Measurements from ENCODE around the gene PHLDA3. TPM values are rescaled to one million over a fixed set of nuclear protein-coding genes. Genes with fewer than 3 reads are reported as not detected.

PHLDA3 gene
- total and polyA plus RNA-seq, 4 donors, result 0.36 to 2.2 (median 1.0) TPM

- no peak for TF ChIP-seq TAF1 (conservative IDR thresholded peaks at IDR 0.05)
- no peak for TF ChIP-seq RAD21 (IDR thresholded peaks at IDR 0.05)
- TF ChIP-seq JUND (IDR thresholded peaks at IDR 0.05), result no peak
- TF ChIP-seq RXRA (IDR thresholded peaks at IDR 0.05), result no peak
- TF ChIP-seq HNF4A (conservative IDR thresholded peaks at IDR 0.05), result no peak
- TF ChIP-seq, protein P1, sequence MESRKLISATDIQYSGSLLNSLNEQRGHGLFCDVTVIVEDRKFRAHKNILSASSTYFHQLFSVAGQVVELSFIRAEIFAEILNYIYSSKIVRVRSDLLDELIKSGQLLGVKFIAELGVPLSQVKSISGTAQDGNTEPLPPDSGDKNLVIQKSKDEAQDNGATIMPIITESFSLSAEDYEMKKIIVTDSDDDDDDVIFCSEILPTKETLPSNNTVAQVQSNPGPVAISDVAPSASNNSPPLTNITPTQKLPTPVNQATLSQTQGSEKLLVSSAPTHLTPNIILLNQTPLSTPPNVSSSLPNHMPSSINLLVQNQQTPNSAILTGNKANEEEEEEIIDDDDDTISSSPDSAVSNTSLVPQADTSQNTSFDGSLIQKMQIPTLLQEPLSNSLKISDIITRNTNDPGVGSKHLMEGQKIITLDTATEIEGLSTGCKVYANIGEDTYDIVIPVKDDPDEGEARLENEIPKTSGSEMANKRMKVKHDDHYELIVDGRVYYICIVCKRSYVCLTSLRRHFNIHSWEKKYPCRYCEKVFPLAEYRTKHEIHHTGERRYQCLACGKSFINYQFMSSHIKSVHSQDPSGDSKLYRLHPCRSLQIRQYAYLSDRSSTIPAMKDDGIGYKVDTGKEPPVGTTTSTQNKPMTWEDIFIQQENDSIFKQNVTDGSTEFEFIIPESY (IDR thresholded peaks at IDR 0.05), result no peak
- TF ChIP-seq YY1 (IDR thresholded peaks at IDR 0.05), result no peak
- TF ChIP-seq, protein P2, sequence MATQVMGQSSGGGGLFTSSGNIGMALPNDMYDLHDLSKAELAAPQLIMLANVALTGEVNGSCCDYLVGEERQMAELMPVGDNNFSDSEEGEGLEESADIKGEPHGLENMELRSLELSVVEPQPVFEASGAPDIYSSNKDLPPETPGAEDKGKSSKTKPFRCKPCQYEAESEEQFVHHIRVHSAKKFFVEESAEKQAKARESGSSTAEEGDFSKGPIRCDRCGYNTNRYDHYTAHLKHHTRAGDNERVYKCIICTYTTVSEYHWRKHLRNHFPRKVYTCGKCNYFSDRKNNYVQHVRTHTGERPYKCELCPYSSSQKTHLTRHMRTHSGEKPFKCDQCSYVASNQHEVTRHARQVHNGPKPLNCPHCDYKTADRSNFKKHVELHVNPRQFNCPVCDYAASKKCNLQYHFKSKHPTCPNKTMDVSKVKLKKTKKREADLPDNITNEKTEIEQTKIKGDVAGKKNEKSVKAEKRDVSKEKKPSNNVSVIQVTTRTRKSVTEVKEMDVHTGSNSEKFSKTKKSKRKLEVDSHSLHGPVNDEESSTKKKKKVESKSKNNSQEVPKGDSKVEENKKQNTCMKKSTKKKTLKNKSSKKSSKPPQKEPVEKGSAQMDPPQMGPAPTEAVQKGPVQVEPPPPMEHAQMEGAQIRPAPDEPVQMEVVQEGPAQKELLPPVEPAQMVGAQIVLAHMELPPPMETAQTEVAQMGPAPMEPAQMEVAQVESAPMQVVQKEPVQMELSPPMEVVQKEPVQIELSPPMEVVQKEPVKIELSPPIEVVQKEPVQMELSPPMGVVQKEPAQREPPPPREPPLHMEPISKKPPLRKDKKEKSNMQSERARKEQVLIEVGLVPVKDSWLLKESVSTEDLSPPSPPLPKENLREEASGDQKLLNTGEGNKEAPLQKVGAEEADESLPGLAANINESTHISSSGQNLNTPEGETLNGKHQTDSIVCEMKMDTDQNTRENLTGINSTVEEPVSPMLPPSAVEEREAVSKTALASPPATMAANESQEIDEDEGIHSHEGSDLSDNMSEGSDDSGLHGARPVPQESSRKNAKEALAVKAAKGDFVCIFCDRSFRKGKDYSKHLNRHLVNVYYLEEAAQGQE (IDR thresholded peaks at IDR 0.05), result no peak
- H3K4me3 ChIP-seq (ENCODE audit: low read depth in 1 of 3, low read length in 3 of 3), result no peak overlapping the region
- DNase-seq (ENCODE audit: low spot score), result no peak
- H3K27ac ChIP-seq (ENCODE audit: low read depth in 1 of 2, low read length in 2 of 2), result no peak overlapping the region
- H3K9ac ChIP-seq (ENCODE audit: low read depth in 1 of 2, low read length in 2 of 2), result no peak overlapping the region
- no peaks in the 10 kb centered on the region for H3K27me3 ChIP-seq (ENCODE audit: control insufficient read depth in 4 of 4, insufficient read depth in 4 of 4, low read length in 3 of 4)
- WGBS, result 83% methylated on average over 9 of the region's 9 CpGs
- H3K36me3 ChIP-seq (ENCODE audit: control insufficient read depth in 4 of 4, insufficient read depth in 3 of 4, low read depth in 1 of 4, low read length in 3 of 4), result no peaks in the 10 kb centered on the region
- H3K9me3 ChIP-seq (ENCODE audit: control insufficient read depth in 4 of 4, low read length in 3 of 4), result no peaks in the 10 kb centered on the region
- H3K4me1 ChIP-seq (ENCODE audit: control insufficient read depth in 4 of 4, insufficient read depth in 4 of 4, low read length in 3 of 4), result peaks cover 3 to 17% (median 15%) of the 10 kb centered on the region in 4 donors
Observed at GRCh38 chr1:201515062-201515750, 46.2 kb upstream of the PHLDA3 start.

- peaks cover 3 to 17% (median 15%) of the 10 kb centered on the region in 4 donors for H3K4me1 ChIP-seq (ENCODE audit: control insufficient read depth in 4 of 4, insufficient read depth in 4 of 4, low read length in 3 of 4)
- no peaks in the 10 kb centered on the region for H3K36me3 ChIP-seq (ENCODE audit: control insufficient read depth in 4 of 4, insufficient read depth in 3 of 4, low read depth in 1 of 4, low read length in 3 of 4)
- H3K27me3 ChIP-seq (ENCODE audit: control insufficient read depth in 4 of 4, insufficient read depth in 4 of 4, low read length in 3 of 4), result no peaks in the 10 kb centered on the region
- no peak overlapping the region for H3K9ac ChIP-seq (ENCODE audit: low read depth in 1 of 2, low read length in 2 of 2)
- TF ChIP-seq, protein P1 (IDR thresholded peaks at IDR 0.05), result no peak
- TF ChIP-seq SP1 (IDR thresholded peaks at IDR 0.05), result no peak
- H3K9me3 ChIP-seq (ENCODE audit: control insufficient read depth in 4 of 4, low read length in 3 of 4), result no peaks in the 10 kb centered on the region
- DNase-seq (ENCODE audit: low spot score), result no peak
- no peak overlapping the region for H3K27ac ChIP-seq (ENCODE audit: low read depth in 1 of 2, low read length in 2 of 2)
- 96% methylated on average over 2 of the region's 2 CpGs for WGBS
- no peak overlapping the region for H3K4me3 ChIP-seq (ENCODE audit: low read depth in 1 of 3, low read length in 3 of 3)
Observed at GRCh38 chr1:201514466-201514865, 45.5 kb upstream of the PHLDA3 start.
